ENCODE results near the gene DNAI1. TPM values are rescaled to one million over a fixed set of nuclear protein-coding genes. Genes with fewer than 3 reads are reported as not detected.

DNAI1 gene
- total RNA-seq, 2 donors from 2014 or later = 0.29 TPM; not detected in 1

- no peak for DNase-seq
- intact Hi-C loops (cut with DNase I) = no loop called here
- ATAC-seq = no peak
These were observed 103.6 kb downstream of the DNAI1 start for GRCh38 chr9:34562135-34562745.

- intact Hi-C loops (cut with DNase I) = no loop called here
- no peak for ATAC-seq
- DNase-seq = no peak
These were observed 104.7 kb downstream of the DNAI1 start for GRCh38 chr9:34563262-34563661.

GRCh38 chr9:34564617-34565016 lies 106.0 kb downstream of the DNAI1 start:
- DNase-seq = no peak
- intact Hi-C loops (cut with DNase I) = no loop called here
- ATAC-seq = no peak

GRCh38 chr9:34565856-34566255 lies 107.3 kb downstream of the DNAI1 start:
- DNase-seq (no peak), ATAC-seq (no peak)
- intact Hi-C loops (cut with DNase I) = no loop called here

- ATAC-seq = no peak
- intact Hi-C loops (cut with DNase I) = no loop called here
- DNase-seq = no peak
These were observed 107.7 kb downstream of the DNAI1 start for GRCh38 chr9:34566322-34566721.

- DNase-seq (no peak), ATAC-seq (peak; percentile 43 to 68)
- intact Hi-C loops (cut with DNase I) = no loop called here
These were observed 108.4 kb downstream of the DNAI1 start for GRCh38 chr9:34566972-34567371.

GRCh38 chr9:34568133-34568532 lies 109.5 kb downstream of the DNAI1 start:
- DNase-seq = no peak
- ATAC-seq = no peak

GRCh38 chr9:34568774-34569173 lies 110.2 kb downstream of the DNAI1 start:
- no peak for DNase-seq
- no peak for ATAC-seq
- intact Hi-C loops (cut with DNase I) = no loop called here

More at GRCh38 chr9:34568133-34568532, 109.5 kb downstream of the DNAI1 start:
- intact Hi-C loops (cut with DNase I) = no loop called here

- peak; percentile 24 to 56 for ATAC-seq
- no peak for DNase-seq
- intact Hi-C loops (cut with DNase I) = no loop called here
These were observed 111.8 kb downstream of the DNAI1 start for GRCh38 chr9:34570376-34570775.

Other genes with a start within 250 kb of the DNAI1 start
- under 1 TPM; 0.34 to 0.59 TPM for gene KIF24, start 129.5 kb upstream of the DNAI1 start, total RNA-seq
- gene NUDT2, start 129.2 kb upstream of the DNAI1 start, total RNA-seq = 10 to 100 TPM; 15.8 to 22.4 TPM
- gene MYORG, start 81.9 kb upstream of the DNAI1 start, total RNA-seq = 1 to 10 TPM; 5.5 to 6.0 TPM
- gene FAM219A, start 235 bp upstream of the DNAI1 start, total RNA-seq = 10 to 100 TPM; 22.7 to 27.9 TPM
- gene ENHO, start 64.2 kb downstream of the DNAI1 start, total RNA-seq = under 1 TPM; 0.56 to 0.60 TPM
- gene CNTFR, start 130.9 kb downstream of the DNAI1 start, total RNA-seq = 10 to 100 TPM; 21.3 to 45.3 TPM
- 10 to 100 TPM; 20.8 to 27.8 TPM for gene RPP25L, start 153.3 kb downstream of the DNAI1 start, total RNA-seq
- gene DCTN3, start 161.7 kb downstream of the DNAI1 start, total RNA-seq = 100 to 1,000 TPM in 1 of 2 donors, 10 to 100 TPM in 1; 93.6 to 109 TPM
- not detected for gene ARID3C, start 170.3 kb downstream of the DNAI1 start, total RNA-seq
- 10 to 100 TPM; 31.8 to 33.3 TPM for gene SIGMAR1, start 179.0 kb downstream of the DNAI1 start, total RNA-seq
- 10 to 100 TPM; 36.9 to 37.9 TPM for gene GALT, start 187.9 kb downstream of the DNAI1 start, total RNA-seq
- 10 to 100 TPM; 38.3 to 51.0 TPM for gene IL11RA, start 193.4 kb downstream of the DNAI1 start, total RNA-seq
- not detected for gene CCL27, start 203.9 kb downstream of the DNAI1 start, total RNA-seq
- 10 to 100 TPM in 1 of 2 donors, 1 to 10 TPM in 1; 8.0 to 13.4 TPM for gene CCL19, start 232.5 kb downstream of the DNAI1 start, total RNA-seq